H54 (cell line): Measurements from ENCODE around the gene LRGUK.
"Not testable (repeated sequence)": the region's sequence is repeated elsewhere in the genome, so short reads cannot be mapped to it uniquely, and the experiment has no call there.

ENCODE experiments used
- DNase-seq: peaks from one replicate; pipeline ENCODE4 v3.0.0; 2011; ENCODE audit warnings: low spot score, mixed read lengths; ENCODE audit not compliant: insufficient read length
- FAIRE-seq: peaks from 3 replicates; lab custom pipeline; 2011; peaks lifted over from hg19 to GRCh38; lab: Jason Lieb, UNC
- POLR2A ChIP-seq: IDR thresholded peaks from 2 replicates; pipeline ENCODE4 v1.6.1; 2011; ENCODE audit warnings: low read depth, mild to moderate bottlenecking, low read length

The LRGUK gene

DNA sequence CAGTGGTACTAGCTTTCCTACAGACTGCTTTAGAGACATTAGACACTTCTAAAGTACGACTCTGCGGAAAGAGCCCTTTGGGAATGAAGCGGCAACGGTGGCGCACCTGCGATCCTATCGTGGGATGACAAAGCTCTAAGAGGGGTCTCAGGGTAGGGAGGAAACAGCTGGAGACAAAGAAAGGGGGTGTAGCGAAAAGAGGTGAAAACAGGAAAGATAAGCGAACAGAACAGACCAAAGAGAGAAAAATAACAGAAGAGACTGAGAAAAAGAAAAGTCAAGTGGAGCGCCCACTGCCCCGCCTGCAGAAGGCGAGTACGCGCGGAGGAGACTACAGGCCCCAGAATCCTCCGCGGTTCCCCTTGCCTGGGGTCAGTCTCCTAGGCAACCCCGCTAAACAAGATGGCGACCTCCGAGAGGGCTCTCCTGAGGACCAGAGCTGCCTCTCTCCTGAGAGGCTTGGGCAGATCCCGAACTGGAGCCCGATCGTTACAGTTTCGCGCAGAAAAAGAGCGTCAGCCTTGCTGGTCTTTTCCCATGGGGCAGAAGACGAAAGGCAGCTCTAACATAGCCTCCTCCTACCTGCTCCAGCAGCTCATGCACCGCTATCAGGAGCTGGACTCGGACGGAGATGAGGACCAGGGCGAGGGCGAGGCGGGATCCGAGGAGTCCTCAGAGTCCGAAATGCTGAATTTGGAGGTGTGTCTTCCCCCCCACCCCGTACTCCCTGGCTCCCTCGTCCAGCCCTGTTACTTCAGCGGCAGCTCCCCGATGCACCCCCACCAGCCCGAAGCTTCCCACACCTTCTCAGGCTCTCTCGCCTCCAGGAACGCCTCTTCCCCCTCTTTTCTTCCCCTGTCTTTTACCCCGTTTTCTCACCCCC lies at the start of gene LRGUK:
LRGUK (plus strand) TSS at position 375 of the 883 bp plus-strand sequence; CDS start at position 403, 28 bp downstream.
- peak; percentile 45 for FAIRE-seq
- DNase-seq: peak; percentile 88
- TF ChIP-seq POLR2A: no peak

GRCh38 chr7:134077560-134077959 lies 49.6 kb upstream of the LRGUK start:
- FAIRE-seq: not testable (repeated sequence)

DNA sequence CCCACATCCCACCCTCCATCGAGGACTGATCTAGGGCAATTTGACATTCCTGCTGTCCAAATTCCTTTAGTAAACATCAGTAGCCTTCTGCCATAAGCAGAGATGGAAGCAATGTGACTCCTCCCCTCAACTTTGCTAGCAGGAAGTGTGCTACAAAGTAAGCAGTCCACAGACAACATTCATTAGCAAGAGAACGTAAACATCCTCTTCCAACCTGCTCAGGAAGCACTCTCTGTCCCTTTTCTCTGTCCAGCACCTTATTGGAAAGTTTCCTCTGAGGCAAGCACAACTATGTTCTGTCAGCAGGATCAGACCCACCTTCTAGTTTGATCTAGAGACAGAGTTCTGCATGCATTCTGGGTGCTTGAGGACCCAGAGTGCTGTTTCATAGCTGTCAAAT lies 48.1 kb upstream of the LRGUK start:
- DNase-seq: no peak
- no peak for TF ChIP-seq POLR2A
- no peak for FAIRE-seq

More at GRCh38 chr7:134077560-134077959, 49.6 kb upstream of the LRGUK start:
- DNase-seq: not testable (repeated sequence)

GRCh38 chr7:134081695-134082094 lies 45.4 kb upstream of the LRGUK start:
- no peak for TF ChIP-seq POLR2A
- FAIRE-seq: no peak
- DNase-seq: no peak

DNA sequence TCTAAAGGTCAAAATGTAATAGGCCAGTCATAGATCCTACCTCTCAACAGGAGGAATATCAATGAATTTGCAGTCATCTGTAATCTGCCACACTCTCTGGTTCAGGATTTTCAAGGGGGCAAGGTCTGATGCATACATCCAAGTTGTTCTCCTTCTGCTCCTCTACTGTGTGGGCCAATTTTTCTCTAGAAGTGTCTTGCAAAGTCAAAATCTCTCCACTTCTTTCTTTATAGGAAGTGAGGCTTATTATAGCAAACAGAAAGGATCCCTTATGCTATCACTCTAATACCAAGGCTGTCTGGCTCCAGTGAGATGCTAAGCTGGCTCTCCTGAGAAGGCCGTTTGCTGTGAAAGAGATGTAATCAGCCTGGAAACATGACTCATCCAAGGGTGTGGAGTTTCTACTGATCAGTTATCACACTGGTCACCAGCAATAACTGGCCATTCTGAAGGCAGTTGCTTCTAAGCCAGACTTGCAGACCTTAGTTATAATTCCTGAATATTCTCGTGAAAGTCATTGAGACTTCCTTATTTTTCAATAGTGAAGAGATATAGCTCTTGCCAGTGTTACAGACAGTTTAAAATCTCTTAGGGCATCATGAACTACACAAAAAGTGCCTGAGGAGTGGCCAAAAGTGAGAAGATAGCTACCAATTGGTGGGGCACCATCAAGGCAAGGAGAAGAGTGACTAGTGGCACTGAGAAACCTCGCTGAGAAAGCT lies 43.2 kb upstream of the LRGUK start:
- DNase-seq (peak; percentile 43), FAIRE-seq (peak; percentile 90)
- TF ChIP-seq POLR2A: no peak

DNA sequence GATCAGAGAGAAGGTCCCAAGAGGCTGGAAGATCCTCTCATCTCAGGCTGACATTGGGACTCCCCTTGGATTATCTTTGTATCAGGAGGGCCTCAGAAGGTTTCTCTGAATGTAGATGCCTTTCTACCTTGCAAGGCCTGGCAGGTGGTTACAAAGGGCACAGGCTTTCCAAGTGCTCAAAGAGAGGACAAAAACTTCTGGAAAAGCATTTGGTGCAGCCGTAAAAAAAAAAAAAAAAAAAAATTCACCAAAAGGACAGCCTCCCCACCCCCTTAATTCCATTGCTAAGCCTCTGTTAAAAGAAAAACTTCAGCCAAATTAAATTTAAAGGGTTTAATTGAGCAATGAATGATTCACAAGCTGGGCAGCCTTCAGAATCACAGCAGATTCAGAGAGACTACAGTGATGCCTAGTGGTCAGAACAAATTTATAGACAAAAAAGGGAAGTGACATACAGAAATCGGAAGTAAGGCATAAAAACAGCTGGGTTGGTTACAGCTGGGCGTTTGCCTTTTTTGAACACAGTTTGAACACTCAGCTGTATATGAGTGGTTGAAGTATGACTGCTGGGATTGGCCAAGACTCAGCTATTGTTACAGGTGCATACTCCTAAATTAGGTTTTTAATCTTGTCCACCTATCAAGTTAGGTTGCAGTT lies 42.5 kb upstream of the LRGUK start:
- DNase-seq (no peak), FAIRE-seq (no peak)
- TF ChIP-seq POLR2A: no peak

- TF ChIP-seq POLR2A: no peak
- DNase-seq: no peak
- no peak for FAIRE-seq
These were observed 41.8 kb upstream of the LRGUK start for GRCh38 chr7:134085311-134085710.

- FAIRE-seq: no peak
These were observed 40.0 kb upstream of the LRGUK start for GRCh38 chr7:134086998-134087735.

DNA sequence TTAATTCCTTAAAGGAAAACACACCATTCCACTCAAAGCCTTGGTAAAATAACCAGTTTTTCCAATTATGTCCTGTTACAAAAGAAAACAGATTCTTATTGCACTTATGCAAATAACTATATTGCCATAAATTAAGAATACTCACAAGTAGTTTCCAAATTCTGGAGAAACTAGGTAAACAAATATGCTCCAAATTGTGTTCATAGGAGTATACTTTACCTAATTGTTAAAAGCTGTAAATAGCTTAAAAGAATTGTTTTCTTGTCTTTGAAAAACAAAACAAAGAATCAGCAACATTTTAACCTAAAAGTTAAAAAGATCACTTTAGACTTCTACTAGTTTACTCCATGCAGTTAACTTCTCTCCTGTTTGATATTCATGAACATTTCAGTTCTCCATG lies 38.9 kb upstream of the LRGUK start:
- FAIRE-seq (no peak), DNase-seq (no peak)
- TF ChIP-seq POLR2A: no peak

More at GRCh38 chr7:134086998-134087735, 40.0 kb upstream of the LRGUK start:
- TF ChIP-seq POLR2A: no peak
- DNase-seq: no peak

DNA sequence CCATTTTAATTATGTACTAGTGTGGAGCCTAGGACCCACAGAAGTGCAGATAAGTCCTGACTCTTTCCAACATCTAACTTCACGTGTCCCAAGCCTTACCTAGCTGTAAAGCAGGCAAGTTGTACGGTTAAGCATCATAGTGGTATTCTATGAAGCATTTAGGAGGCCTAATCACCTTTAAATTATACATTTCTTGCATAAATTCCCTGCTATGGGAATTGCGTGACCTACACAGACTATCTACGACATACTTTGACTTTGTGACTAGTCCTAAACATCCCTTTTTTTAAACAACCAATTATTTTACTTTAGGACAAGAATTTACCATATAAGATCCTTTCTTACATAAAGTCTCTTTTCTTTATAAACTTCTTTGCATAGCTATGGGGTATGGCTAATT lies 37.7 kb upstream of the LRGUK start:
- no peak for TF ChIP-seq POLR2A
- FAIRE-seq: no peak
- DNase-seq: no peak

- FAIRE-seq (no peak), DNase-seq (no peak)
- no peak for TF ChIP-seq POLR2A
These were observed 29.1 kb upstream of the LRGUK start for GRCh38 chr7:134098072-134098471.

- no peak for FAIRE-seq
- DNase-seq: no peak
- no peak for TF ChIP-seq POLR2A
These were observed 25.4 kb upstream of the LRGUK start for GRCh38 chr7:134101716-134102115.

DNA sequence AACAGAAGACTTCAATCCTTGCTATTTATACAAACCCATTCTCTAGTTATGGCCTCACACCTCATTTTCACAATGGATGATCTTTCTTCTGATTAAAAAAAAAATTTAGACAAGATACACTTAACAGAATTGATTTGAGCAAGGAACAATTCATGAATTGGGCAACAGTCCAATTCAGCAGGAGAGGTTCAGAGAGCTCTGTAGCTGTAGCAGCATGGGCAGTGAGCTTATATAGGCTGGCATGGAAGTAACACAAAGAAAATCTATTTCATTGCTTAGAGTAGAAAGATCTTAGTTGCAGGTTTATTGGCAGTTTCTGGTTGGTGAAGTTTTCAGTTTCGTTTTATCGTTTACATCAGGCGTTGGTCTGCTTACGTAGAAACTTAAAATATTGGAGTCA lies 23.0 kb upstream of the LRGUK start:
- no peak for FAIRE-seq
- no peak for TF ChIP-seq POLR2A
- no peak for DNase-seq
